Activated T-cell treated with anti-CD3 and anti-CD28 coated beads, Interleukin-2, amount 50 U/mL, for 4 hours (primary cell): ENCODE data around the gene SLC36A3. TPM values are rescaled to one million over a fixed set of nuclear protein-coding genes. Genes with fewer than 3 reads are reported as not detected.
"Not testable (repeated sequence)": the region's sequence is repeated elsewhere in the genome, so short reads cannot be mapped to it uniquely, and the experiment has no call there.

Source experiments
- ATAC-seq, 2 donors: fragments of 200-7000 bp; cut with Tn5 transposase; one replicate each; pipeline ENCODE4 v1.10.0; 2021
- DNase-seq: peaks from one replicate; pipeline ENCODE4 v3.0.0-alpha.2; 2020
- H3K27me3 Mint-ChIP-seq: one replicate; pipeline ENCODE4 v1.8.0; 2021; ENCODE audit warnings: low read depth, mixed read lengths
- H3K36me3 Mint-ChIP-seq: one replicate; pipeline ENCODE4 v1.8.0; 2022; ENCODE audit warnings: mixed read lengths; ENCODE audit not compliant: insufficient read depth
- H3K4me1 Mint-ChIP-seq: one replicate; pipeline ENCODE4 v1.8.0; 2021; ENCODE audit warnings: low read depth, mixed read lengths
- H3K4me3 Mint-ChIP-seq: one replicate; pipeline ENCODE4 v1.8.0; 2021; ENCODE audit warnings: mild to moderate bottlenecking, moderate library complexity, mixed read lengths
- H3K9me3 Mint-ChIP-seq: one replicate; pipeline ENCODE4 v1.8.0; 2021; ENCODE audit warnings: mixed read lengths
- total RNA-seq, 3 donors: library from RNA; stranded (reverse); gene quantifications; one replicate each; pipeline ENCODE4 v1.2.1, GENCODE V29; 2021

The SLC36A3 gene
- total RNA-seq, 3 donors from 2014 or later = not detected

- H3K9me3 Mint-ChIP-seq = no peaks in the 10 kb centered on the region
- DNase-seq = no peak
- H3K36me3 Mint-ChIP-seq = no peaks in the 10 kb centered on the region
- H3K27me3 Mint-ChIP-seq = no peaks in the 10 kb centered on the region
- ATAC-seq = no peak
- no peak overlapping the region for H3K4me3 Mint-ChIP-seq
- peaks cover 35% of the 10 kb centered on the region for H3K4me1 Mint-ChIP-seq
Measured at GRCh38 chr5:151249281-151249680, 54.3 kb downstream of the SLC36A3 start.

DNA sequence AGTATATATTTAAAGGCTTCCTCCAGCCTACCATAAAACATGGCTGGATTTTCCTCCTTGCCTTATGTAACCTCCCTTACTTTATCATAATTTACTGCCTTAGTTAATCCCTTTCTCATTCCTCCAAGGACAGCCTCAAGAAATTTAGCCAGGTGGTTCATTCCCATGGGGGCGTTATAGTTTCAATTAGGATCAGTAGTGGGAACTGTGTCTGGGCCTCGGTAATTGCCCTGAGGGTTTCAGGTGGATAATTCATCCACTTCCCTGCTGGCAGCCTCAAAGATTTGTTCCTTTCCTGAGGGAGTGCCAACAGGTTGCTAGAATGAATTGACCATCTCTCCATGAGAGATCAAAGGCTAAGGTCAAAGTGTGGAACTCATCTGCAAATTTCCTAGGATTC lies 54.9 kb downstream of the SLC36A3 start:
- ATAC-seq (no peak), DNase-seq (no peak)
- Mint-ChIP-seq H3K27me3 (no peaks in the 10 kb centered on the region), H3K4me3 (no peak overlapping the region), H3K9me3 (no peaks in the 10 kb centered on the region), H3K36me3 (no peaks in the 10 kb centered on the region), H3K4me1 (peaks cover 35% of the 10 kb centered on the region)

GRCh38 chr5:151245680-151246219 lies 57.8 kb downstream of the SLC36A3 start:
- peaks cover 20% of the 10 kb centered on the region for H3K4me1 Mint-ChIP-seq
- no peaks in the 10 kb centered on the region for H3K27me3 Mint-ChIP-seq
- ATAC-seq = no peak
- no peak overlapping the region for H3K4me3 Mint-ChIP-seq
- no peak for DNase-seq
- H3K9me3 Mint-ChIP-seq = no peaks in the 10 kb centered on the region
- H3K36me3 Mint-ChIP-seq = no peaks in the 10 kb centered on the region

DNA sequence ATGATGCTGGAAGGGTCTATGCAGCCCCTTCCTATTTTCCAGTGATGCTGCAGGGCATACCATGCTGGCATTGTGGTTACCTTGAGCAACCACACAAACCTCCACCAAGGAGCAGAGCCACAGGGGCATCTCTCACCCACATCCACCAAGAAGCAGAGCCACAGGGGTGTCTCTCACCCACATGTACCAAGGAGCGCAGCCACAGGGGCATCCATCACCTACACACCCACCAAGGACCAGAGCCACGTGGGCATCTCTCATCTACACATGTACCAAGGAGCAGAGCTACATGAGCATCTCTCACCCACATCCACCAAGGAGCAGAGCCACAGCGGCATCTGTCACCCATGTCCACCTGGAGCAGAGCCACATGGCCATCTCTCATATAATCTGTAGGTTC lies 59.4 kb downstream of the SLC36A3 start:
- no peaks in the 10 kb centered on the region for H3K9me3 Mint-ChIP-seq
- H3K36me3 Mint-ChIP-seq = no peaks in the 10 kb centered on the region
- peaks cover 13% of the 10 kb centered on the region for H3K4me1 Mint-ChIP-seq
- H3K27me3 Mint-ChIP-seq = no peaks in the 10 kb centered on the region
- no peak overlapping the region for H3K4me3 Mint-ChIP-seq
- no peak for DNase-seq
- no peak for ATAC-seq

GRCh38 chr5:151243564-151243963 lies 60.0 kb downstream of the SLC36A3 start:
- peaks cover 13% of the 10 kb centered on the region for H3K4me1 Mint-ChIP-seq
- H3K4me3 Mint-ChIP-seq = no peak overlapping the region
- DNase-seq (no peak), ATAC-seq (peak; percentile 62 to 65)
- H3K27me3 Mint-ChIP-seq = no peaks in the 10 kb centered on the region
- H3K9me3 Mint-ChIP-seq = no peaks in the 10 kb centered on the region
- no peaks in the 10 kb centered on the region for H3K36me3 Mint-ChIP-seq

GRCh38 chr5:151243127-151243526 lies 60.4 kb downstream of the SLC36A3 start:
- Mint-ChIP-seq H3K27me3 (no peaks in the 10 kb centered on the region), H3K9me3 (no peaks in the 10 kb centered on the region), H3K4me1 (peaks cover 13% of the 10 kb centered on the region), H3K4me3 (no peak overlapping the region), H3K36me3 (no peaks in the 10 kb centered on the region)
- no peak for DNase-seq
- ATAC-seq = no peak

DNA sequence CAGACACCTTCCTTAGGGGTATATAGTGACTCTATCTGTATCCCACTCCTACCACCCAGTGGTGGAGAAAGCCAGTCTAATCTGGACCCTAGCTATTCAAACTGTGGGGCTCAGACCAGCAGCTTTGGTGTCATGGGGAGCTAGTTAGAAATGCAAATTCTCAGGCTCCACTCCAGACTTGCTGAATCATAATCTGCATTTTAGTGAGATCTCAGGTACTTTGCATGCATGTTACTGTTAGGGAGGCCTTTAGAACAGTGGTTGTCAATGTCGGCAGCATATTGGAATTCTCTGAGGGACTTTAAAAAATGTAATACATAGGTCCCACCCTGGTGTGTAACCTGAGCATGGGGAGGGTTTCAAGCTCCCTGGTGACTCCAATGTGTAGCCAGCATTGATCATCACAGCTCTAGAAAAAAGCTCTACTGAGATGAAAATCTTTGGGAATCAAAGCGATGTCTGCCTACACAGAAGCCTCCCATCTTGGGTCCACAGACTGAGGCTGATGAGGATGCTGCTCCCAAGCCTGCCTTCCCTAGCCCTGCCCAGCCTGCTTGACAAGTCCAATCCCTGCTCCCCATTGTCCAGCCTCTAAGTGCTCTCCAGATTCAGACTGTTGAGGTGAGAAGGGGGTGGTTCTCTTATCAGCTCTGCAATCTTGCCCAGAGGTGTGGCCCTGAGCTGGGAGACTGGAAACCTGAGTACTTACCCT lies 62.5 kb downstream of the SLC36A3 start:
- H3K4me1 Mint-ChIP-seq = peaks cover 13% of the 10 kb centered on the region
- H3K36me3 Mint-ChIP-seq = no peaks in the 10 kb centered on the region
- DNase-seq (no peak), ATAC-seq (no peak)
- no peaks in the 10 kb centered on the region for H3K9me3 Mint-ChIP-seq
- no peak overlapping the region for H3K4me3 Mint-ChIP-seq
- H3K27me3 Mint-ChIP-seq = no peaks in the 10 kb centered on the region

- H3K9me3 Mint-ChIP-seq, DNase-seq, H3K36me3 Mint-ChIP-seq, H3K4me3 Mint-ChIP-seq, H3K27me3 Mint-ChIP-seq, ATAC-seq: not testable (repeated sequence)
- peaks cover 16% of the 10 kb centered on the region for H3K4me1 Mint-ChIP-seq
Measured at GRCh38 chr5:151240268-151240835, 63.2 kb downstream of the SLC36A3 start.

- ATAC-seq (peak; percentile 71 to 77), DNase-seq (peak; percentile 57)
- no peaks in the 10 kb centered on the region for H3K27me3 Mint-ChIP-seq
- H3K9me3 Mint-ChIP-seq = no peaks in the 10 kb centered on the region
- no peaks in the 10 kb centered on the region for H3K36me3 Mint-ChIP-seq
- no peak overlapping the region for H3K4me3 Mint-ChIP-seq
- peaks cover 18% of the 10 kb centered on the region for H3K4me1 Mint-ChIP-seq
Measured at GRCh38 chr5:151239237-151239861, 64.2 kb downstream of the SLC36A3 start.

DNA sequence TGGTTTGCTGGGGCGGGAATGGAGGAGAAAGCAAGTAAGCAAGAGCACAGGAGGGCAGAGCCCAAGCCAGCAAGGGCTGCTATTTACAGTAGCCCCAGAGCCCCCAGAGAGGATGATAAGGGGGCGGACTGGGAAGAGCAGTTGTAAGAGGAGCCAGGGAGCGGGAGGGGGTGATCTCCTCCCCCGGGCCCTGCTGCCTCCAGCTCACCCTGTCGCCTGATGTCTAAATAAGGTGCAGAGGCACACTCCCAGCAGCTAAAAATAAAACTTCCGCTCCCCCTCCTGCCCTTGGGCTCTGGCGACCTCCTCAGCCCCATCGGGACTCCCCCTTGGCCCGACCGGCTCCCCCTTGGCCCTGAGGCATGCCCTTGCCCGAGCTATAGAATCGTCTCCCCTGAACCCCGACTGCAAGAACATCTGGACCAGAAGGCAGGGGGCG lies 65.2 kb downstream of the SLC36A3 start:
- H3K4me3 Mint-ChIP-seq = no peak overlapping the region
- no peaks in the 10 kb centered on the region for H3K9me3 Mint-ChIP-seq
- peaks cover 11% of the 10 kb centered on the region for H3K4me1 Mint-ChIP-seq
- H3K36me3 Mint-ChIP-seq = no peaks in the 10 kb centered on the region
- ATAC-seq (peak in 1 of 2 donors; percentile 13), DNase-seq (no peak)
- no peaks in the 10 kb centered on the region for H3K27me3 Mint-ChIP-seq

DNA sequence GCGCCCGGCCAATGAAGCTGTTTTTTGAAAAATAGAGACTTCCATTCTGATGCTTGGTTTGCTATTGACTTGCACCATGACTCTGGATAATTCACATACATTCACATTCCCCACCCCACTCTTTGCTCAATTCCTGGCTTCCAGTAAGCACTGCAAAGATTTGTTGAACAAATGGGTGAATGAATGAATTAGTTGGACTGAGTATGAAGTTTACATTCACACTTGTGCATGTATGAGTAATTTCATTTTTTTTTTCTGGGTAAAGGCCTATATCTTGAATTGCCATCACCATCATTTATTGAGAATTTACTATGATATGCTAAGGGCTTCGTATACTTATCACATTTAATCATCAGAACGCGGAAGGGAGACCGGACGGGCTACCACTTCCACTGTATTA lies 65.9 kb downstream of the SLC36A3 start:
- no peaks in the 10 kb centered on the region for H3K27me3 Mint-ChIP-seq
- no peak overlapping the region for H3K4me3 Mint-ChIP-seq
- DNase-seq (no peak), ATAC-seq (no peak)
- H3K9me3 Mint-ChIP-seq = no peaks in the 10 kb centered on the region
- H3K36me3 Mint-ChIP-seq = no peaks in the 10 kb centered on the region
- peaks cover 11% of the 10 kb centered on the region for H3K4me1 Mint-ChIP-seq

- no peaks in the 10 kb centered on the region for H3K36me3 Mint-ChIP-seq
- H3K27me3 Mint-ChIP-seq = no peaks in the 10 kb centered on the region
- DNase-seq = no peak
- H3K9me3 Mint-ChIP-seq = no peaks in the 10 kb centered on the region
- H3K4me3 Mint-ChIP-seq = no peak overlapping the region
- ATAC-seq = no peak
- peaks cover 11% of the 10 kb centered on the region for H3K4me1 Mint-ChIP-seq
Measured at GRCh38 chr5:151236888-151237287, 66.7 kb downstream of the SLC36A3 start.

GRCh38 chr5:151235239-151235571 lies 68.4 kb downstream of the SLC36A3 start:
- DNase-seq, H3K36me3 Mint-ChIP-seq, H3K4me3 Mint-ChIP-seq, H3K27me3 Mint-ChIP-seq, ATAC-seq, H3K9me3 Mint-ChIP-seq: not testable (repeated sequence)
- peaks cover 11% of the 10 kb centered on the region for H3K4me1 Mint-ChIP-seq

- Mint-ChIP-seq H3K9me3 (no peaks in the 10 kb centered on the region), H3K4me1 (peaks cover 11% of the 10 kb centered on the region), H3K4me3 (no peak overlapping the region), H3K27me3 (no peaks in the 10 kb centered on the region), H3K36me3 (no peaks in the 10 kb centered on the region)
- peak in 1 of 2 donors; percentile 60 for ATAC-seq
- DNase-seq = no peak
Measured at GRCh38 chr5:151234476-151235238, 68.9 kb downstream of the SLC36A3 start.
